ENCODE results near the gene DUSP9.

DNA sequence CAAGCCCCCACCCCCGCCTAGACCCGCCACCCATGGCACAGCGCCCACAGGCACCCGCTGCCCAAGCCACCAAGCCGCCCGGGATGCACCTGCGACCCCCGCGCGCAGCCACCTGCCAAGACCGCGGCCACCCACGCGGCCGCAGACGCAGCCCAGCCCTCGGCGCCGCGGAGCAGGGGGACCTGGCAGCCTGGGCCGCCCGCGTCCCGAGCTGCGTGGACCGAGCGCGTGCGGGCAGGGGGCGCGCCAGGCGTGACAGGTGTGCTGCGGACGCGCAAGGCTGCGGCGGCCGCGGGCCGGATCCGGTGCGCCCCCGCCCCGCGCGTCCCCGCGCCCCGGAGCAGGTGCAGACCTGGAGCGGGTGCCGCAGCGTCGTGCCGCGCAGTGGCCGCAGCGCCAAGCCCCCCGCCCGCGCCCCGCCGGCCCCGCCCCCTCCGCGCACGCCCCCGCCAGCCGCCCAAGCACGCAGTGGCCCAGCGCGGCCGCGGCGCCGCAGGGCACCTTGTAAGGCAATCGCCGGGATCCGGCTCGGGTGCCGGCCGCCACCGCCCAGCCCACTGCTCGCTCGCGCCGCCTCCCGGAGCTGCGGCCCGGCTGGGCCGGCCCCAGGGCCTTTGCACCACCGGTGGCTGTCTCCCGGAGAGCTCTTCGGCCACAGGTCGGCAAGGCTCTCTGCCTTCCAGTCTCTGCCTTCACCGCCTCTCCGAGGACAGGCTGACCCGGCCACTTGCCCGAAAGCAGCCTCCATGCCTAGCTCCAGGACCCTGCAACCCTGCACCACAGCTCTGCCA lies 26.6 kb downstream of the DUSP9 start, which contains the start of gene PNCK:
- TF ChIP-seq TCF4 (CRISPR knock-in tag; IDR thresholded peaks at IDR 0.05; ENCODE audit: borderline replicate concordance) = no peak
- no peak for TF ChIP-seq ISL1 (CRISPR knock-in tag; IDR thresholded peaks at IDR 0.05)
- no peak for TF ChIP-seq ZNF8 (CRISPR knock-in tag; IDR thresholded peaks at IDR 0.05)
- no peak for TF ChIP-seq ZFP30 (CRISPR knock-in tag; IDR thresholded peaks at IDR 0.05)
- TF ChIP-seq TOX (CRISPR knock-in tag; IDR thresholded peaks at IDR 0.05; ENCODE audit: borderline replicate concordance) = no peak
- no peak for TF ChIP-seq ZC3H10 (CRISPR knock-in tag; IDR thresholded peaks at IDR 0.05)
- TF ChIP-seq SNAI2 (CRISPR knock-in tag; IDR thresholded peaks at IDR 0.05) = no peak
- TF ChIP-seq, protein P1, sequence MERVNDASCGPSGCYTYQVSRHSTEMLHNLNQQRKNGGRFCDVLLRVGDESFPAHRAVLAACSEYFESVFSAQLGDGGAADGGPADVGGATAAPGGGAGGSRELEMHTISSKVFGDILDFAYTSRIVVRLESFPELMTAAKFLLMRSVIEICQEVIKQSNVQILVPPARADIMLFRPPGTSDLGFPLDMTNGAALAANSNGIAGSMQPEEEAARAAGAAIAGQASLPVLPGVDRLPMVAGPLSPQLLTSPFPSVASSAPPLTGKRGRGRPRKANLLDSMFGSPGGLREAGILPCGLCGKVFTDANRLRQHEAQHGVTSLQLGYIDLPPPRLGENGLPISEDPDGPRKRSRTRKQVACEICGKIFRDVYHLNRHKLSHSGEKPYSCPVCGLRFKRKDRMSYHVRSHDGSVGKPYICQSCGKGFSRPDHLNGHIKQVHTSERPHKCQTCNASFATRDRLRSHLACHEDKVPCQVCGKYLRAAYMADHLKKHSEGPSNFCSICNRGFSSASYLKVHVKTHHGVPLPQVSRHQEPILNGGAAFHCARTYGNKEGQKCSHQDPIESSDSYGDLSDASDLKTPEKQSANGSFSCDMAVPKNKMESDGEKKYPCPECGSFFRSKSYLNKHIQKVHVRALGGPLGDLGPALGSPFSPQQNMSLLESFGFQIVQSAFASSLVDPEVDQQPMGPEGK (CRISPR knock-in tag; IDR thresholded peaks at IDR 0.05; ENCODE audit: borderline replicate concordance) = no peak
- TF ChIP-seq, protein P2, sequence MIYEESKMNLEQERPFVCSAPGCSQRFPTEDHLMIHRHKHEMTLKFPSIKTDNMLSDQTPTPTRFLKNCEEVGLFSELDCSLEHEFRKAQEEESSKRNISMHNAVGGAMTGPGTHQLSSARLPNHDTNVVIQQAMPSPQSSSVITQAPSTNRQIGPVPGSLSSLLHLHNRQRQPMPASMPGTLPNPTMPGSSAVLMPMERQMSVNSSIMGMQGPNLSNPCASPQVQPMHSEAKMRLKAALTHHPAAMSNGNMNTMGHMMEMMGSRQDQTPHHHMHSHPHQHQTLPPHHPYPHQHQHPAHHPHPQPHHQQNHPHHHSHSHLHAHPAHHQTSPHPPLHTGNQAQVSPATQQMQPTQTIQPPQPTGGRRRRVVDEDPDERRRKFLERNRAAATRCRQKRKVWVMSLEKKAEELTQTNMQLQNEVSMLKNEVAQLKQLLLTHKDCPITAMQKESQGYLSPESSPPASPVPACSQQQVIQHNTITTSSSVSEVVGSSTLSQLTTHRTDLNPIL (CRISPR knock-in tag; IDR thresholded peaks at IDR 0.05; ENCODE audit: low read depth) = no peak
- TF ChIP-seq GLIS3 (CRISPR knock-in tag; IDR thresholded peaks at IDR 0.05) = no peak
- no peak for TF ChIP-seq ESRRG (CRISPR knock-in tag; IDR thresholded peaks at IDR 0.05)

Measured in SK-N-SH treated with all-trans-retinoic acid at 6 μM for 48 hours (cell line).